ENCODE measurements around the gene BRWD1. TPM values are rescaled to one million over a fixed set of nuclear protein-coding genes. Genes with fewer than 3 reads are reported as not detected.

BRWD1 gene
- total RNA-seq, 3 donors from 2014 or later = 40.6 to 58.6 (median 52.5) TPM

DNA sequence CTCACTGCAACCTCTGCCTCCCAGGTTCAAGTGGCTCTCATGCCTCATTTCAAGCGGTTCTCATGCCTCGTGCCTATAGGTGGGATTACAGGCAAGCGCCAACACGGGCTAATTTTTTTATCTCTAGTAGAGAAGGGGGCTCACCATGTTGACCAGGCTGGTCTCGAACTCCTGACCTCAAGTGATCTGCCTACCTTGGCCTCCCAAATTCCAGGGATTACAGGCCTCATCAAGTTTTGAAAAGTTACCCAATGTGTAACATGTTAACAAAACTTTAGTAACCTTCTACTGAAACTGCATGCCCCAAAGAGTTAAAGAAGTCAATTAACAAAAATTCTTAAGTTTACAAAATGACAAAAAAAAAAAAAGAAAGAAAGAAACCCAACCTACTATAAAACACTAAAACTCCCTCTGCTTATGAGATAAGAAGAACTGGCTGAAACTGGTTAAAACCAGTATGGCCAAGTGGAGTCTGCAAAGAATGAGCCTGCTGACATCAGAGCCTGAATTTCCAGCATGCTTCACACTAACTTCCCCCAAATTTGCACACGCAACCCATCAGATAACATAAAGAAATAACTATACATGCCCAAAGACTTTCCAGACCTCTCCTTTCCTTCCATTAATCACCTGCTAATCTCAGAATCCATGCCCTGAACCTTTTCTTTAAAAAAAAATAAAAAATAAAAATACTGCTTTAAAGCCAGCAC, 104.7 kb downstream of the BRWD1 start:
- H3K4me3 ChIP-seq = no peak overlapping the region
- DNase-seq (peak in 1 of 3 donors; percentile 71), ATAC-seq (peak; percentile 93)
- H3K9me3 ChIP-seq = no peaks in the 10 kb centered on the region
- H3K36me3 ChIP-seq (ENCODE audit: low read depth) = no peaks in the 10 kb centered on the region
- no peaks in the 10 kb centered on the region for H3K4me1 ChIP-seq (ENCODE audit: low read depth)
- intact Hi-C loops (cut with DNase I, micrococcal nuclease) = no loop called here
- TF ChIP-seq CTCF (IDR thresholded peaks at IDR 0.05) = no peak

DNA sequence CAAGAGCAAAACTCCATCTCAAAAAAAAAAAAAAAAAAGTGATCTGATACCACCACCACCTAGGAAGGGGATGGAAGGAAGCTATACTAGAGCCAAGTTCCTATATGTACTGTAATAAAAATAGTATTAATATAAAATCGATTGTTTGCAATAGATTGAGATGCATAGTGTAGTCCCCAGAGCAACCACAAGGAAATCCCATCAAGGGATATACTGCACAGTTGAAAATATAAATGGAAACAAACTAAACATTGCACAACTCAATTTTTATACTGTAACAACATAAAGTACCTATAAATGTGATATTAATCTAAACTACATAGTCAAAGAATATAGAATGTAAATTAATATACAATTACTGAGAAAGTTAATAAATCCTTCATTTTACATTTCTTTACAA, 109.3 kb downstream of the BRWD1 start:
- DNase-seq (no peak), ATAC-seq (no peak)
- no peak for TF ChIP-seq CTCF (IDR thresholded peaks at IDR 0.05)
- no peaks in the 10 kb centered on the region for H3K4me1 ChIP-seq (ENCODE audit: low read depth)
- H3K36me3 ChIP-seq (ENCODE audit: low read depth) = peaks cover 6% of the 10 kb centered on the region
- intact Hi-C loops (cut with DNase I, micrococcal nuclease) = no loop called here
- no peak overlapping the region for H3K4me3 ChIP-seq
- no peaks in the 10 kb centered on the region for H3K9me3 ChIP-seq

- H3K9me3 ChIP-seq = no peaks in the 10 kb centered on the region
- H3K36me3 ChIP-seq (ENCODE audit: low read depth) = peaks cover 13% of the 10 kb centered on the region
- no peak for TF ChIP-seq CTCF (IDR thresholded peaks at IDR 0.05)
- peaks cover 18% of the 10 kb centered on the region for H3K4me1 ChIP-seq (ENCODE audit: low read depth)
- ATAC-seq = no peak
- H3K4me3 ChIP-seq = no peak overlapping the region
- DNase-seq = no peak
- intact Hi-C loops (cut with DNase I, micrococcal nuclease) = no loop called here
Observed at GRCh38 chr21:39198800-39199199, 114.6 kb downstream of the BRWD1 start.

GRCh38 chr21:39197448-39198233, 115.8 kb downstream of the BRWD1 start:
- DNase-seq (no peak), ATAC-seq (peak; percentile 85)
- no peak for TF ChIP-seq CTCF (IDR thresholded peaks at IDR 0.05)
- Histone ChIP-seq H3K9me3 (no peaks in the 10 kb centered on the region), H3K36me3 (ENCODE audit: low read depth) (peaks cover 13% of the 10 kb centered on the region), H3K4me3 (no peak overlapping the region), H3K4me1 (ENCODE audit: low read depth) (peaks cover 28% of the 10 kb centered on the region)
- intact Hi-C loops (cut with DNase I, micrococcal nuclease) = no loop called here

- intact Hi-C loops (cut with DNase I, micrococcal nuclease) = no loop called here
- Histone ChIP-seq H3K4me1 (ENCODE audit: low read depth) (peaks cover 28% of the 10 kb centered on the region), H3K4me3 (no peak overlapping the region), H3K9me3 (no peaks in the 10 kb centered on the region), H3K36me3 (ENCODE audit: low read depth) (peaks cover 13% of the 10 kb centered on the region)
- no peak for TF ChIP-seq CTCF (IDR thresholded peaks at IDR 0.05)
- no peak for ATAC-seq
- DNase-seq = no peak
Observed at GRCh38 chr21:39196838-39197237, 116.6 kb downstream of the BRWD1 start.
